ENCODE data around the gene SLIT3. TPM values are rescaled to one million over a fixed set of nuclear protein-coding genes. Genes with fewer than 3 reads are reported as not detected.

The SLIT3 gene
- total and polyA plus RNA-seq, 10 of the 15 experiments (the other 5 are each of a cell fraction or from before 2014, with no cell fraction given), result 0.05 TPM; not detected in 9

DNA sequence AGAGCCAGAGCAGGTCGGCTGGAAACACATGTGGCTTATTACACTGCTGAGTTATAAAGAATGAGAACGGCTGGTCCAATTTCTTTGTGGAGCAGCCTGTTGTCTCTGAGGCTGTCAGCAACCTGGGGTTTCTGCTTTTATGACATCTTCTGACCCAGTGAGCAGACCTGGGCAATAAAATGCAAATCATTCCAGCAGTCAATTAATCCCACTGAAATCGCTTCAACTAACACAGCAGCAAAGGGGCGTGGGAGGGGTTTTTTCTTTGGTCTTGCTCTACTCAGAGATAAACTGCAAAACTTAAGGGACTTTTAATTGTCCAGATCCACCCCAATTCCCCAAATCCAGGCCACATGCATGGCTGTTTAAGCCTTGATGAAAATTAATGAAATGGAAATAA lies 215.7 kb downstream of the SLIT3 start:
- ATAC-seq (no peak), FAIRE-seq (no peak), DNase-seq (ENCODE audit: low read depth, low spot score) (no peak)
- H3K79me2 ChIP-seq (ENCODE audit: control insufficient read depth, insufficient read depth, low read length), result no peaks in the 10 kb centered on the region
- H3K27me3 ChIP-seq (replicated peaks in 1 of 2; ENCODE audit: control insufficient read depth in 2 of 2, insufficient read depth in 2 of 2, low read length in 1 of 2), result no peaks in the 10 kb centered on the region; a peak in 1 of 4 replicates
- 23% methylated on average over 4 of the region's 4 CpGs for WGBS (ENCODE audit: insufficient coverage, insufficient replicate concordance, low lambda C conversion rate, missing lambda C conversion rate)
- no peak overlapping the region for H2AFZ ChIP-seq (ENCODE audit: control insufficient read depth, low read depth, low read length)
- POLR2A ChIA-PET, result no interaction called here
- in situ Hi-C loops (cut with MboI), result no loop called here
- SMC1A ChIA-PET (ENCODE audit: uncharacterized antibody, unreplicated experiment), result no interaction called here
- no peaks in the 10 kb centered on the region for H3K36me3 ChIP-seq (ENCODE audit: control insufficient read depth in 2 of 2, insufficient read depth in 2 of 2, low read length in 1 of 2)
- no peak overlapping the region for H3K9ac ChIP-seq (ENCODE audit: control insufficient read depth, insufficient read depth, low read length)
- no peaks in the 10 kb centered on the region for H3K4me1 ChIP-seq (ENCODE audit: control insufficient read depth, insufficient read depth, low read length)
- no peak overlapping the region for H3K4me2 ChIP-seq (ENCODE audit: control insufficient read depth, insufficient read depth)
- TF ChIP-seq ETV6 (conservative IDR thresholded peaks at IDR 0.05 in 1 of 2, IDR thresholded peaks at IDR 0.05 in 1 of 2; ENCODE audit: borderline replicate concordance in 1 of 2, low read depth in 1 of 2), result no peak
- TF ChIP-seq, protein P1, sequence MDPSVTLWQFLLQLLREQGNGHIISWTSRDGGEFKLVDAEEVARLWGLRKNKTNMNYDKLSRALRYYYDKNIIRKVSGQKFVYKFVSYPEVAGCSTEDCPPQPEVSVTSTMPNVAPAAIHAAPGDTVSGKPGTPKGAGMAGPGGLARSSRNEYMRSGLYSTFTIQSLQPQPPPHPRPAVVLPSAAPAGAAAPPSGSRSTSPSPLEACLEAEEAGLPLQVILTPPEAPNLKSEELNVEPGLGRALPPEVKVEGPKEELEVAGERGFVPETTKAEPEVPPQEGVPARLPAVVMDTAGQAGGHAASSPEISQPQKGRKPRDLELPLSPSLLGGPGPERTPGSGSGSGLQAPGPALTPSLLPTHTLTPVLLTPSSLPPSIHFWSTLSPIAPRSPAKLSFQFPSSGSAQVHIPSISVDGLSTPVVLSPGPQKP (IDR thresholded peaks at IDR 0.05; ENCODE audit: low read depth, low read length), result no peak
- TF ChIP-seq, protein P2, sequence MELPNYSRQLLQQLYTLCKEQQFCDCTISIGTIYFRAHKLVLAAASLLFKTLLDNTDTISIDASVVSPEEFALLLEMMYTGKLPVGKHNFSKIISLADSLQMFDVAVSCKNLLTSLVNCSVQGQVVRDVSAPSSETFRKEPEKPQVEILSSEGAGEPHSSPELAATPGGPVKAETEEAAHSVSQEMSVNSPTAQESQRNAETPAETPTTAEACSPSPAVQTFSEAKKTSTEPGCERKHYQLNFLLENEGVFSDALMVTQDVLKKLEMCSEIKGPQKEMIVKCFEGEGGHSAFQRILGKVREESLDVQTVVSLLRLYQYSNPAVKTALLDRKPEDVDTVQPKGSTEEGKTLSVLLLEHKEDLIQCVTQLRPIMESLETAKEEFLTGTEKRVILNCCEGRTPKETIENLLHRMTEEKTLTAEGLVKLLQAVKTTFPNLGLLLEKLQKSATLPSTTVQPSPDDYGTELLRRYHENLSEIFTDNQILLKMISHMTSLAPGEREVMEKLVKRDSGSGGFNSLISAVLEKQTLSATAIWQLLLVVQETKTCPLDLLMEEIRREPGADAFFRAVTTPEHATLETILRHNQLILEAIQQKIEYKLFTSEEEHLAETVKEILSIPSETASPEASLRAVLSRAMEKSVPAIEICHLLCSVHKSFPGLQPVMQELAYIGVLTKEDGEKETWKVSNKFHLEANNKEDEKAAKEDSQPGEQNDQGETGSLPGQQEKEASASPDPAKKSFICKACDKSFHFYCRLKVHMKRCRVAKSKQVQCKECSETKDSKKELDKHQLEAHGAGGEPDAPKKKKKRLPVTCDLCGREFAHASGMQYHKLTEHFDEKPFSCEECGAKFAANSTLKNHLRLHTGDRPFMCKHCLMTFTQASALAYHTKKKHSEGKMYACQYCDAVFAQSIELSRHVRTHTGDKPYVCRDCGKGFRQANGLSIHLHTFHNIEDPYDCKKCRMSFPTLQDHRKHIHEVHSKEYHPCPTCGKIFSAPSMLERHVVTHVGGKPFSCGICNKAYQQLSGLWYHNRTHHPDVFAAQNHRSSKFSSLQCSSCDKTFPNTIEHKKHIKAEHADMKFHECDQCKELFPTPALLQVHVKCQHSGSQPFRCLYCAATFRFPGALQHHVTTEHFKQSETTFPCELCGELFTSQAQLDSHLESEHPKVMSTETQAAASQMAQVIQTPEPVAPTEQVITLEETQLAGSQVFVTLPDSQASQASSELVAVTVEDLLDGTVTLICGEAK (IDR thresholded peaks at IDR 0.05; ENCODE audit: borderline replicate concordance), result no peak
- no peak for TF ChIP-seq STAT1 (conservative IDR thresholded peaks at IDR 0.05)
- TF ChIP-seq ZZZ3 (IDR thresholded peaks at IDR 0.05; ENCODE audit: control insufficient read depth, insufficient read length, low read depth), result no peak
- no peak for TF ChIP-seq BCL11A (IDR thresholded peaks at IDR 0.05; ENCODE audit: low read depth, low read length)
- no peak for TF ChIP-seq SMC3 (IDR thresholded peaks at IDR 0.05; ENCODE audit: borderline replicate concordance, low read length)
- no peak for TF ChIP-seq PAX5 (IDR thresholded peaks at IDR 0.05; ENCODE audit: borderline replicate concordance, low read depth, low read length)
- TF ChIP-seq, protein P3, sequence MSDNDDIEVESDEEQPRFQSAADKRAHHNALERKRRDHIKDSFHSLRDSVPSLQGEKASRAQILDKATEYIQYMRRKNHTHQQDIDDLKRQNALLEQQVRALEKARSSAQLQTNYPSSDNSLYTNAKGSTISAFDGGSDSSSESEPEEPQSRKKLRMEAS (IDR thresholded peaks at IDR 0.05; ENCODE audit: low read depth, low read length), result no peak
- no peak for TF ChIP-seq CBX5 (IDR thresholded peaks at IDR 0.05; ENCODE audit: low read depth)
- intact Hi-C loops (cut with micrococcal nuclease; ENCODE audit: unreplicated experiment), result no loop called here
- H4K20me1 ChIP-seq (ENCODE audit: control insufficient read depth, insufficient read depth), result no peaks in the 10 kb centered on the region
- CTCF ChIA-PET, result no interaction called here
- RAD21 ChIA-PET (ENCODE audit: unreplicated experiment), result no interaction called here
- H3K4me3 ChIP-seq, result no peak overlapping the region
- no TSS peak for BruUV-seq (replicated peaks)
- no peaks in the 10 kb centered on the region for H3K9me3 ChIP-seq (replicated peaks; ENCODE audit: control insufficient read depth, insufficient read depth, low read length)
- no peak overlapping the region for H3K27ac ChIP-seq (ENCODE audit: control insufficient read depth, insufficient read depth)
